Activated CD8-positive, alpha-beta T cell treated with anti-CD3 and anti-CD28 coated beads for 36 hours (primary cell): ENCODE data around the gene IQGAP3. TPM values are rescaled to one million over a fixed set of nuclear protein-coding genes. Genes with fewer than 3 reads are reported as not detected.

Experiments
- ATAC-seq: fragments of 200-7000 bp; cut with Tn5 transposase; one replicate; pipeline ENCODE4 v1.10.0; 2021; ENCODE audit warnings: mild to moderate bottlenecking, moderate library complexity
- CTCF ChIA-PET: fragments of 350-600 bp; sonication (Branson Sonifier 250); formaldehyde crosslinking; loops from one replicate; lab custom pipeline; 2021; ENCODE audit warnings: antibody characterized with exemption; lab: Charles Lee
- POLR2A ChIA-PET: fragments of 350-600 bp; sonication (Branson Sonifier 250); formaldehyde crosslinking; loops from one replicate; lab custom pipeline; 2021; ENCODE audit warnings: antibody characterized with exemption; lab: Charles Lee
- DNase-seq: peaks from one replicate; pipeline ENCODE4 v3.0.0-alpha.2; 2020
- H3K27ac Mint-ChIP-seq: one replicate; pipeline ENCODE4 v1.8.0; 2021; ENCODE audit warnings: mild to moderate bottlenecking, mixed read lengths
- H3K27me3 Mint-ChIP-seq: one replicate; pipeline ENCODE4 v1.8.0; 2021; ENCODE audit warnings: mixed read lengths
- H3K36me3 Mint-ChIP-seq: one replicate; pipeline ENCODE4 v1.8.0; 2021; ENCODE audit warnings: low read depth, mixed read lengths
- H3K4me1 Mint-ChIP-seq: one replicate; pipeline ENCODE4 v1.8.0; 2021; ENCODE audit warnings: low read depth, mixed read lengths
- H3K4me3 Mint-ChIP-seq: one replicate; pipeline ENCODE4 v1.8.0; 2021; ENCODE audit warnings: mild to moderate bottlenecking, moderate library complexity, mixed read lengths
- H3K9me3 Mint-ChIP-seq: one replicate; pipeline ENCODE4 v1.8.0; 2021; ENCODE audit warnings: mixed read lengths
- intact Hi-C: fragments of 100-400 bp; cut with micrococcal nuclease; formaldehyde crosslinking; loops from one replicate; pipeline ENCODE4 v1.10.0; 2022
- total RNA-seq, 2 experiments: library from RNA; stranded (reverse); gene quantifications; one replicate each; pipeline ENCODE4 v1.2.3, GENCODE V29; 2021
- TF ChIP-seq, protein P1 (sequence below): fragments of 200-600 bp; IDR thresholded peaks from one replicate; pipeline ENCODE4 v1.8.0; 2022; ENCODE audit warnings: antibody characterized with exemption, mild to moderate bottlenecking

IQGAP3 gene
- total RNA-seq, 2 experiments from 2014 or later = 14.4 to 14.9 TPM

DNA sequence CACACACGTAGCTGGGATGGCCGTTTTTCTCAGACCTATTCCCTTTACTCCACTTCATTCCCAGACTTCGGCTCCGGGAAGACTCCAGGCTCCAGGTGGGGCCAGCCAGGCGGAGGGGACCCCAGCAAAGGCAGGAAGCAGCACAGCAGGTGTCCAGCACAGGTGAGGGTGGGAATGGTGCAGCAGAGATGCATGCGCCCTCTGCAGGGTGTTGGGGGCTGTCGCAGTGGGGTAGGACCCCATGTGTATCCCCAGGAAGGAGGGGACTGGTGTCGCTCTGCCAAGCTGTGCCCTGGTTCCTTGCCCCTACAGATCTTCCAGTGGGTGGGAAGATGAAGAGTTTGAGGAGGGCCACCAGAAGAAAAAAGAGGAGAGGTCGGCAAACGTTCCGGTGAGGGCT is 12.4 kb upstream of the IQGAP3 start:
- ATAC-seq (no peak), DNase-seq (peak; percentile 34)
- Mint-ChIP-seq H3K4me1 (peaks cover 15% of the 10 kb centered on the region), H3K9me3 (no peaks in the 10 kb centered on the region), H3K36me3 (peaks cover 25% of the 10 kb centered on the region), H3K4me3 (no peak overlapping the region), H3K27me3 (no peaks in the 10 kb centered on the region), H3K27ac (no peak overlapping the region)
- intact Hi-C loops = loop anchor here (5.0 kb wide), 1 partner anchor 83 kb away; the partner anchor contains the start of gene MEF2D
- TF ChIP-seq, protein P1, sequence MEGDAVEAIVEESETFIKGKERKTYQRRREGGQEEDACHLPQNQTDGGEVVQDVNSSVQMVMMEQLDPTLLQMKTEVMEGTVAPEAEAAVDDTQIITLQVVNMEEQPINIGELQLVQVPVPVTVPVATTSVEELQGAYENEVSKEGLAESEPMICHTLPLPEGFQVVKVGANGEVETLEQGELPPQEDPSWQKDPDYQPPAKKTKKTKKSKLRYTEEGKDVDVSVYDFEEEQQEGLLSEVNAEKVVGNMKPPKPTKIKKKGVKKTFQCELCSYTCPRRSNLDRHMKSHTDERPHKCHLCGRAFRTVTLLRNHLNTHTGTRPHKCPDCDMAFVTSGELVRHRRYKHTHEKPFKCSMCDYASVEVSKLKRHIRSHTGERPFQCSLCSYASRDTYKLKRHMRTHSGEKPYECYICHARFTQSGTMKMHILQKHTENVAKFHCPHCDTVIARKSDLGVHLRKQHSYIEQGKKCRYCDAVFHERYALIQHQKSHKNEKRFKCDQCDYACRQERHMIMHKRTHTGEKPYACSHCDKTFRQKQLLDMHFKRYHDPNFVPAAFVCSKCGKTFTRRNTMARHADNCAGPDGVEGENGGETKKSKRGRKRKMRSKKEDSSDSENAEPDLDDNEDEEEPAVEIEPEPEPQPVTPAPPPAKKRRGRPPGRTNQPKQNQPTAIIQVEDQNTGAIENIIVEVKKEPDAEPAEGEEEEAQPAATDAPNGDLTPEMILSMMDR = no peak
- ChIA-PET CTCF (interaction anchor here (0.9 to 3.2 kb wide), 7 partner anchors 16 to 127 kb away, joined by 3 to 16 read pairs (median 6); partner anchors contain the start of gene GPATCH4), POLR2A (interaction anchor here (1.1 to 1.4 kb wide), 2 partner anchors 9 to 84 kb away, joined by 3 to 4 read pairs; no protein-coding TSS in a partner anchor)

DNA sequence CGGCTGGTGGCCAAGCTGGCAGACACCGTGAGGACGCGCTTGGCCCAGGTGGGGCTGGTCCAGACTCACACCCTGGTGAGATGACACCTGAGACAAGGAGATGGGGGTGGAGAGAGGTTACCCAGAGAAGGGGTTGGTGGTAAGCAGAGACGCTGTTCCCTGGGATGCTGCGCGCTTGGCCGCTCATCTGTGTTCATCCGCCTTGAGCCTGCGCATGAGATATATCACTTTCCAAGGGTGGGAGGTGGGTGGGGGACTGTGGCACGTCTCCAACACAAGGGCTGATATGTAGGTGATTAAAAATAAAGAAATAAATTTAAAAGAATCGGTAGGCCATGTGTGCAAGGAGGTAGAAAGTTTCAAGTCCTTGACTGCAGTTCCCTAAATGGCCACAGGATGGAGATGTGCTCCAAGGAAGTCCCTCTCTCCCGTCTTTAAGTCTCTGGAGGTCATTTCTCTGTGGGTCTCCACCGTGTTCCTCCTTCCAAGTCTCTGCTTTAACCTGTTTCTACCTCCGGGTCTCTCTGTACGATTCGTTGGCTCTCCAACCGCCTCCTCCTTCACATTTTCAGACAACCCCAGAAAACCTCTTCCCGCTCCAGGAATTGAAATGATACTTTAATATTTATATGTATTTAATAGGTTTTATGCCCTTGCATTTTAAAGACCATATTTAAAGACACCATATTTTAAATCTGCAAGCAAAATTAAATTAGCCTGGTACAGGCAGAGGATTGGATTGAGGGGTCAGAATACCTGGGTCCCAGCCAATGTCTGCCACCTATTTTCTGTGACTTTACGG is 11.7 kb upstream of the IQGAP3 start:
- Mint-ChIP-seq H3K4me1 (peaks cover 15% of the 10 kb centered on the region), H3K4me3 (peak overlapping the region; percentile 90)
- POLR2A ChIA-PET = interaction anchor here (1.4 kb wide), 1 partner anchor 9 kb away, joined by 3 read pairs; no protein-coding TSS in a partner anchor

DNA sequence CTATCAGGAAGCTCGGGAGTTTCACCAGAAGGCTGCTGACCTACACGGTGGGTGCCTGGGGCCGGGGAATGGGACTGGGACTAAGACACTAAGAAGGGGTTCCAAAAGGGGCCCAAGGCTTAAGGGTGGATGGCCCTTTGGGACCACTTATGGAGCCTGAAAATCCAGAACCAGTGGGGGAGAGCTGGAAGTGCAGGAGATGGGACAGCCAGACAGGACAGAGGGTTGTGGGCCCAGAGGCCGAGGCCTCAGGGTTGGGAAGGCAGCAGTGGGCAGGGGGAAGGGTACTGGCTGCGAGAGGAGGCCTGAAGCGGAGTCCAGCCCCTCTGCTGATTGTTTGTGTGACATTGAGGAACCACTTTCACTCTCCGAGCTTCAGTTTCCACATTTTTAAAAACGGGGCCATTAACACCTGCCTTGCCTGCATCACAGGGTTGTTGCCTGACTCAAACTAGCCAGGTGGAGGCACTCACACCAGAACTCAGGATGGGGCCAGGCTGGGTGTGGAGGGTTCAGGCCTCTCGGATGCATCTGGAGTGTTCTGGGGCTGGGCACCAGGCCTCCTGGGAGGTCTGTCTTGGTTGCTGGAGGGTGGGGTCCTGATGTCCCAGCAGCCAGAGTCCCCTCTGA is 10.1 kb upstream of the IQGAP3 start:
- ChIA-PET POLR2A (interaction anchor here (0.5 to 5.5 kb wide), 13 partner anchors 10 to 126 kb away, joined by 3 to 66 read pairs (median 4); partner anchors contain the start of genes IQGAP3, MEF2D and NAXE), CTCF (interaction anchor here (0.9 to 4.8 kb wide), 27 partner anchors 9 to 197 kb away, joined by 3 to 39 read pairs (median 5); partner anchors contain the start of genes GPATCH4, MEF2D and NAXE)
- peaks cover 15% of the 10 kb centered on the region for H3K4me1 Mint-ChIP-seq
- H3K36me3 Mint-ChIP-seq = peaks cover 25% of the 10 kb centered on the region
- no peaks in the 10 kb centered on the region for H3K27me3 Mint-ChIP-seq
- intact Hi-C loops = loop anchor here (2.0 to 5.0 kb wide), 2 partner anchors 26 to 80 kb away; partner anchors contain the start of gene MEF2D
- H3K27ac Mint-ChIP-seq = peak overlapping the region; percentile 99
- peak; percentile 76 for ATAC-seq
- peak; percentile 77 for DNase-seq
- TF ChIP-seq, protein P1 = no peak
- H3K9me3 Mint-ChIP-seq = no peaks in the 10 kb centered on the region
- peak overlapping the region; percentile 90 for H3K4me3 Mint-ChIP-seq

More for the DNA sequence above, 11.7 kb upstream of the IQGAP3 start:
- TF ChIP-seq, protein P1 = peak; percentile 98
- peak; percentile 43 for ATAC-seq
- H3K27me3 Mint-ChIP-seq = no peaks in the 10 kb centered on the region
- DNase-seq = peak; percentile 93
- peak overlapping the region; percentile 99 for H3K27ac Mint-ChIP-seq
- H3K9me3 Mint-ChIP-seq = no peaks in the 10 kb centered on the region
- CTCF ChIA-PET = interaction anchor here (1.2 to 3.1 kb wide), 6 partner anchors 8 to 138 kb away, joined by 3 to 12 read pairs (median 9); partner anchors contain the start of gene NAXE
- H3K36me3 Mint-ChIP-seq = peaks cover 25% of the 10 kb centered on the region
- intact Hi-C loops = loop anchor here (2.0 to 5.0 kb wide), 2 partner anchors 25 to 82 kb away; partner anchors contain the start of gene MEF2D

DNA sequence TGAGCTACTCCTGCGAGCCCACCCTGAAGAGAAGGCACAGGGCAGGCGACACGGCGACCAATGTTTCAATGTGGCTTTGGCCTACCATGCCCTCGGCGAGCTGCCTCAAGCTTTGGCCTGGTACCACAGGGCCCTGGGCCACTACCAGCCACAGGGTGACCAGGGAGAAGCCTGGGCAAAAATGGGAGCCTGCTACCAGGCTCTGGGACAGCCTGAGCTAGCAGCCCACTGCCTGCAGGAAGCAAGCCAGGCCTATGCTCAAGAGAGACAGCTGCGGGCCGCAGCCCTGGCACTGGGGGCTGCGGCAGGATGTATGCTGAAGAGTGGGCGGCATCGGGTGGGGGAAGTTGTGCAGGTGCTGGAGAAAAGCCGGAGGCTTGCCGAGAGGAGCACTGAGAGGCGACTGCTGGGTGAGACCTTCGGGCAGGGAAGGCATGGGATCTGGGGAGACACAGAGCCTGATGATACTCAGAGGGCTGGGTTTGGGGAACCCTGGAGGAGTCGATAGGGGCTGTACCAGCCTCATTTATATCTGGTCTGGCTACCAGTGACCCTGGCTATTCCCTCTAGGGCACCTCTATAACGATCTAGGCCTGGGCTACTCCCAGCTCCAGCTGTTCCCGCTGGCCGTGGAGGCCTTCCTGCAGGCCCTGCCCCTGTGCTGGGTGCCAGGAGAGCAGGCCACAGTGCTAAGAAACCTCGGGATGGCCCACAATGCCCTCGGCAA is 9.5 kb upstream of the IQGAP3 start:
- intact Hi-C loops = loop anchor here (2.0 to 5.0 kb wide), 2 partner anchors 27 to 80 kb away; partner anchors contain the start of gene MEF2D
- ATAC-seq (peak; percentile 76), DNase-seq (peak; percentile 88)
- CTCF ChIA-PET = interaction anchor here (0.8 to 4.8 kb wide), 29 partner anchors 9 to 196 kb away, joined by 3 to 39 read pairs (median 5); partner anchors contain the start of genes GPATCH4, MEF2D and NAXE
- peak overlapping the region; percentile 99 for H3K27ac Mint-ChIP-seq
- TF ChIP-seq, protein P1 = no peak
- H3K36me3 Mint-ChIP-seq = peaks cover 25% of the 10 kb centered on the region
- POLR2A ChIA-PET = interaction anchor here (0.5 to 5.5 kb wide), 19 partner anchors 10 to 125 kb away, joined by 3 to 66 read pairs (median 4); partner anchors contain the start of genes GPATCH4, IQGAP3, MEF2D and NAXE
- H3K4me3 Mint-ChIP-seq = peak overlapping the region; percentile 90
- peaks cover 15% of the 10 kb centered on the region for H3K4me1 Mint-ChIP-seq
- no peaks in the 10 kb centered on the region for H3K27me3 Mint-ChIP-seq
- H3K9me3 Mint-ChIP-seq = no peaks in the 10 kb centered on the region
